Activated T-helper 9 cell treated with anti-CD3 and anti-CD28 coated beads, Interleukin-2, amount 50 U/mL, for 16 hours (primary cell): Measurements from ENCODE around the gene ADAMTS19.

Source experiments
- DNase-seq: peaks from one replicate; pipeline ENCODE4 v3.0.0-alpha.2; 2020; ENCODE audit warnings: low read depth

The ADAMTS19 gene

DNA sequence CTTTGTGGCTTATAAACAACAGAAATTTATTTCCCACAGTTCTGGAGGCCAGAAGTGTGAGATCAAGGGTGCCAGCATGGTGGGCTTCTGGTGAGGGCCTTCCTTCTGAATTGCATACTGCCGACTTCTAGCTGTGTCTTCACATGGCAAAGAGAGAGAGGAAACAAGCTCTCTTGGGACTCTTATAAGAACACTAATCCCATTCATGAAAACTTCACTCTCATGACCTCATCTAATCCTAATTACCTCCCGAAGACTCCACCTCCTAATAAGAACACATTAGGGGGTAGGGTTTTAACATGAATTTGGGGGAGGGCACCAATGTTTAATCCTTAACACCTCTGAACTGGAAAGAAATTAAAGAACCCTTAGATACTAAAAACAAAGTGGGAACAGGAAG, 211.9 kb downstream of the ADAMTS19 start:
- no peak for DNase-seq

DNA sequence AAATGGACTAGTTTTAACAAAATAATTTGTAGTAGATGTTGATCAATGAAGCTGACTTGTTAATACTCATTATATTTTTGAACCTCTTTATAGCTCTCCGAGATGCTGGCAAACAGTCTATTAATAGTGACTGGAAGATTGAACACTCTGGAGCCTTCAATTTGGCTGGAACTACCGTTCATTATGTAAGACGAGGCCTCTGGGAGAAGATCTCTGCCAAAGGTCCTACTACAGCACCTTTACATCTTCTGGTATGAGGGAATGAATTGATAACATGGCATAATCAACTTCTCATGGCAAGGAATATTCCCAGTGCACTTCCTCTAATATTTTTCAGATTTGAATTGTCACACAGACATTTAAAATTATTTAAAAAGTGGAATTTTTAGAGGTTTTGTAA, 219.6 kb downstream of the ADAMTS19 start:
- DNase-seq: no peak

DNA sequence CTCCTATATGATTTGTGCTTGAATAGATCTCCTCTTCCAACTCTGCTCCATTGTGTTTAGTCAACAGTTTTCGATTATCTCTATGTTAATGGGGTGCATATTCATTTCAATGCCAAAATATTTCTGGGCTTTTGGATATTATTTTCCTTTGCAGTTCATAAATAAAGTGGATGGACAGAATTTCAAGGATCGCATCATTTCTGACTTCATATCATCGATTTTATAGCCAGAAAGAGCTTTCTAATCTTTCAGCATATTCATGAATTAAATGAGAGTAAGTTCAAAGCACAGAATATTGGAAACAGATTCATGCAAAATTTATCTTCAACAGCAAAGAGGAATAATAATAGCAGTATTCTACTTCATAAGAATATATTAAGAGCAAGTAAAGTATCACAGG, 227.8 kb downstream of the ADAMTS19 start:
- no peak for DNase-seq

DNA sequence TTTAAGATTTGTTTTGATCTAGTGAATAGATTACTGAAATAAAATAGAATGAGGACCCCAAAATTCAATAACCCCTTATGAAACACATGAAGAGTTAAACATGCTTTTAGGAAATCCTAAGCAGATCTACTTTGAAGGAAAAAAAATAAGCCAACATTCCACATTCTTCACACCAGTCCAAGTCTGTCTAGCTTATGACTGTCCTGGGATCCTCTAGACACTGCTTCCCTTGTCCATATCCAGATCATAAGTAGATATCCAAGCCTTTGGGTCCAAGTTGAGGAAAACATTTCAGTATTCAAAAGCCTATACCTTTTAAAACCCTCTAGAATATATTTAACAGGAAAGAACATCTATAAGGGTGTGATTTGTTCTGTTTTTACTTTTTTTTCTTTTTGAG, 228.9 kb downstream of the ADAMTS19 start:
- no peak for DNase-seq

DNA sequence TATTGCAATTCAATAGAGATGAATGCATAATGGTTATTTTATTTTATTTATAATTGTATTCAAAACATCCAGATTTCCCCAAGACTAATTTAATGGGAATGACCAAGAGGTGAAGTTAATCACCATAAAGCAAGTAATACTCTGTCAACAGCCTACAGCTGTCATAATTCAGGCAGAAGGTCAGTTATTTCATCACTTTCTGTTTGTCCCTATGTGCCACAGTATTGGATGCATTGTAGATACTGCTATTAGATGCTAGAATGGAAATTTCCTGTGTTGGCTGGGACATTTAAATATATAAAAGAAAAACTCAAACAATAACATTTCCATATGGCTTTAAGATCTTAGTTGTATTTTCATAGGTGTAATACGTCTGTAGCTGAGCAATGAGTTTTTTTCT, 231.1 kb downstream of the ADAMTS19 start:
- DNase-seq: no peak

DNA sequence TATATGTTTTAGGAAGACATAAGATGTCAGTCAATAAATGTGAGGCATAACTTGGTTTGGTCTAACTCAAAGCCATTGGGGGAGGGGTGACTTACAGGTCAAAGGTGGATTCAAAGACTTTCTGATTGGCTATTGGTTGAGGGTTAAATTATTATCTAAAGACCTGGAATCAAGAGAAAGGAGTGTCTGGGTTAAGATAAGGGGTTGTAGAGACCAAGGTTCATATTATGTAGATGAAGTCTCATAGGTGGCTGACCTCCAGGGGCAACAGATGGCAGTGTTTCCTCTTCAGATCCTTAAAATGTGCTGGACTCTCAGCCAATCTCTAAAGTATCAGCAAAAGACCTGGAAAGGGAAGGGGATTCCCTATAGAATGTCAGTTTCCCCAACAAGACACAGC, 236.5 kb downstream of the ADAMTS19 start:
- DNase-seq: no peak

DNA sequence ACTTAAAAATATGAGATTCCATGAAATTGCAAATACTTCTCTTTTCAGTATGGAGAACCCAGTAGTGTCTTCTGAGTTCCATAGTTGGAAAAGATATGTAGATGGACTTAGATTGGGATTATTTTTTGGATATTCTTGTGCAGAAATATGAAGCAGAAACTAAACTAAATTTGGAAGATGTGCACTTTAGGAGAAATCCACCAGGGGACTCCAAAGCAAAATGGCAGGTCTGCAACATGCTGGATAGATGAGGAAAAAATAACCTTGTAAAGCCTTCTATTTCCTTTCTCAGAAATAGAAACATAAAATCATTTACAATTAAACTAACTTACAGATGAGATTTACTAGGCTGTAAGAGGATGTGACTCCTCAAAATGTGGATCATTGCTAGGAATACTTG, 238.6 kb downstream of the ADAMTS19 start:
- no peak for DNase-seq

DNA sequence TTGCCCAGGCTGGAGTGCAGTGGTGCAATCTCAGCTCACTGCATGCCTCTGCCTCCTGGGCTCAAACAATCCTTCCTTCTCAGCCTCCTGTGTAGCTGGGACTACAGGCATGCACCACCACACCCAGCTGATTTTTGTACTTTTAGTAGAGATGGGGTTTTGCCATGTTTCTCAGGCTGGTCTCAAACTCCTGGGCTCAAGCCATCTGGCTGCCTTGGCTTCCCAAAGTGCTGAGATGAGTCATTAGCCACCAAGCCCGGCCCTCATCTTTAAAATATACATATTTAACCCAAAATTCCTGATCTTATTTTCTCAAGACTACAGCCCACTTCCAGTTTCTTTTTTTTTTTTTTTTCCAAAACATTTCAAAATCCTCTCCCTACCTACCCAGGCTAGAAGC, 256.1 kb downstream of the ADAMTS19 start:
- no peak for DNase-seq

DNA sequence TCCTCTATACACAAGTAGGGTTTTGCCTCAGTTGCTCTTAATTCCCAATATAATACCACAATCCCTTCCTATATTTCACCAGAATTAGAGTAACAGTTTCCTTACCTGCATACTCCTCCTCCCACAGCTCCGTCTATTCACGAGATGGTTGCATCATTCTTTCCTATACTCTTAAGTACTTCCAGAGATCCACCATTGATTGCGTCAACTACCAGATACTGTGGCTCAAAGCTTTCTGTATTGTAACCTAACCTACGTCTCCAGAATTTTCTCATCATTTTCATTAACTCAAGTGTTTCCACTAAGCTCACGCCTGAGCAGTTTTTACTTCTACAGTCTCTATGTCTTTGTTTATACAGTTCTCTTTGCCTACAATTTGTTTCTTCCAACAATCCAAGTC, 256.6 kb downstream of the ADAMTS19 start:
- no peak for DNase-seq

DNA sequence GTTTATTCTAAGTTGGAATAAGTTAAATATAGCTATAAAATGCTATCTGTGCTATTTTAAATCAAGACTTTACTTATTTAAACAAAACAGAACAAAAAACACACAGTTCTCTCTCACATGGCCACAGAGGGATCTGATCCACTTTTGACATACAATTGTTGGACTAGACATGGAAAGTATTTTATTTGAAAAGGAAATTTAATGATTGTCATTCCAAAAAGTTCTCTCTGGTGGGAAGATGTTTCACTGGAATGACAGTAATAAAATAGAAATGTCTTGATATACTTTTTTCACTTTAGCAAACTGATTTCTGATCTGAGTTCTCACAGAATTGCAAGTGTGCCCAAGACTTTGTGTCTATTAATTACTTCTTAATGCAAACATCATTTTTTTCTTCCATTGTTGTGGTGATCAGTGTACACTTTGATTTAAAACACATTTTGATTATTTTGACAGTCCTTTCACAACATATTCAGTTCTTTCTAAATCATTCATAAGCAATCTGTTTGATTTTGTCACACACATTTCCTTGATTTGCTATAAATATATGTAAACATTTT, 257.7 kb downstream of the ADAMTS19 start:
- no peak for DNase-seq

DNA sequence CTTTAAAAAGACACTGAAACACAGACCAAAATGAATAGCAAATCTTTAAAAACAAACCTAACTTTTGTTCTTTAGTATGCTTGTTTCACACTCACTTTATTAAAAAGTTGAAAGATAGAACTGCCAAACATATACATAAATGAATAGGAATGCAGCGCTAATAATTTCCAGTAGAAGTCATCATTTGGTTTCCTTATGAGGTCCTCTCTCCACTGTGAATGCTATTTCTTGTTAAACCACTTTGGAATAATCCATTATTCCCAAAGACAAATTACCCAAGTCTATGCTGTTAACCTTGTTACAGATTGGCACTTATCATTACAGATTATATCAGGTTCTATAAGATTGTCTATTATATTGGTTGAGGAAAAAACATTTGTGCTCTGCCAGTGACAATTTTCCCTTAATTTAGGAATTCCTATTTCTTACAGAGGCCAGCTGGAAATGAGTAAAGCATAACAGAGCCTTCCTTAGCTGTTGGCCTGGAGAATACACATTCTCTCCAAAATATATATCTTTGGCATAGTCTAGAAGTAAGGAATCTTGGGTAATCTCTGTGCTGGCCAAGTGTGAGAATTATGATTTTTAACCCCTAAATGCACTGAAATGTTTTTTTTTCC, 258.5 kb downstream of the ADAMTS19 start:
- DNase-seq: no peak

DNA sequence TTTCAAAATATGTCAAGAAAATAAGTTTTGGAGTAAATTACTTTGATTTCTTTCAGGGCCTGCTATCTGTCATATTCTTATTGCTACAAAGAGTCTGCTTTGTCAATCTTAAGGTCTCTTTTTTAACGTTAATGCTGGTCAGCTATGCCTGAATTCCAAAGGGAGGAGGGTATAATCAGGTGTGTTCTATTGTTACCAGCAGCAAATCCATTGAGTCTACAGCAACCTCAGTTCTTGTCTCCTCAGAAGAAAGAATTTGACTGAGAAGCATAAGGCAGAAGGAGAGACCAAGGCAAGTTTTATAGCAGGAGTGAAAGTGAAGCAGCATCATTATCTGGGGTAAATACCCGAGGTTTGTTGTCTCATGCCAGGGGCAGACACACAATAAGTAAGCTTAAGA, 264.1 kb downstream of the ADAMTS19 start:
- DNase-seq: no peak

DNA sequence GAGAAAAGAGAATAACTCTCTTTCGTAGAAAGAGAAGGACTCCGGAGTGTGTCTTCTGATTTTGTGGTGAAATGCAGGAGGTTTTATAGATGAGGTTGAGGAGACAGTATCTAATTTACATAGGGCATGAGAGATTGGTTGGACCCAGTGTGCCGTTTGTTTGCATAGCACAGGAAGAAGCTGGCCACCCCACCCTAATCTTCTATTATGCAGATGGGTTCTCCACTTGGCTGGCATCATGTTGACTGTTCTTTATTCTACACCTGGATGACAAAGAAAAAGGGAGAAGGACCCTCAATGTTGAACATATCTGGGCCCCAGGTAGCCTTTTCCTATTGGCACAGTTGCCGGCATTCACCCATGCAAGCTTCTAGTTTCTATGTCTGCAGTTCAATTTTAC, 264.5 kb downstream of the ADAMTS19 start:
- no peak for DNase-seq

DNA sequence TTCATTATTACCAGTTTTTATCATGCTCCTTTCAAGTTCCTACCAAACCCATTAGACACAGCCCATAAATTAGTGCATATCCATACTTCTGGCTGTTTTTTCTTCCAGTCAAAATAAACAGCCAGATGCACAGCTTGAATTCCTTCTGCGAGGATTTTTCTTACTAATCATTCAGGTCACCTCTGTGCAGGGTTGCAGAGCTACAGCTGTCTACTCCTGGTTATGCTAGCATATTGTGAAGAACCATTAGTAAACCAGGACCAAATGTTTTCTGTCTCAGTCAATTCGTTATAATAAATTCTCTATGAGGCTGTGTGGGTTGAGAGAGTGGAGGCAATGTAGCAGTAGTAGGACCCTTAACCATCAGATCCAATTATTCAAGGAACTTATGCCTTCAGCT, 279.7 kb downstream of the ADAMTS19 start:
- DNase-seq: no peak

DNA sequence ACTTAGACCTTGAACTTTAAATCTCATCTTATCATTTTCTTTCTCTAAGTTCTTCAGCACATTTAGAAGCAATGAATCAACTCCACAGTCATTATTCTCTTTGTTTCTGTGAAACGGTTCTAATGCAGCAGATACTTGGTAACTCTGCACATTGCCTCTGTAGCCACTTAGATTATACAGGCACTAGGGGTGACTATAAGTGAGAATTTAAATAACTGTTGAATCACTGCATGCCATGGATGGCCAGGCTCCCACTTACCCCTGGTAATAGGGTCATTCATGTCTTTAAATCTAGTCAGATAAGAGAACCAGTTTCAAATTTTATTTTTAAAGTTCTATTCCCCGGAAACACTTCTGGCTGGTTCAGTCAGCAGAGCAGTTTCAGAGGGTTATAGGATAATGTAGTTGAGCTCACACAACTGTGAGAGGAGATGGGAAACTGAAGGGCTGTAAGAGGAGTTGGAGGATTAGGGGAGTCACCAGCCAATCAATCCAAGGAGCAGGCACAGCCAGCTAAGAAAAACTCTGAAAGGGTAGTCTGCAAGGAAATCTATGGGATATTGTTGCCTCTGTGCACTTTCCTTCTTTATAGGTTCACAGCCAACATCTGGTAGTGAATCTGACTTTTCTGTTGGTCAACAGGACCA, 283.6 kb downstream of the ADAMTS19 start:
- DNase-seq: no peak

DNA sequence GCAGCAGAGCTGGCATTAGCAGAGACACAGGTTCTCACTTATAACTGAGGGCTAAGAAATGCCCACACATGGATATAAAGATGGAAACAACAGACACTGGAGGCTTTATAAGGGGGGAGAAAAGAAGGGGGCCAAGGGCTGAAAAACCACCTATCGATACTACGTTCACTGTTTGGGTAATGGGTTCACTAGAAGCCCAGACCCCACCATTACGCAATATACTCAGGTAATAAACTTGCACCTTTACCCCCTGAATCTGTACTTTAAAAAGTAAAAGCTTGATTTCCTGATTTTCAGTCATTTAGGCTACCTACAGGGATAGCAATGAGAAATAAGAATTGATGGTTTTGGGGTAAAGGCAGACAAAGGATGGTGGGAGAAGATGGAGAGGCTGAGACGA, 285.9 kb downstream of the ADAMTS19 start:
- DNase-seq: no peak

DNA sequence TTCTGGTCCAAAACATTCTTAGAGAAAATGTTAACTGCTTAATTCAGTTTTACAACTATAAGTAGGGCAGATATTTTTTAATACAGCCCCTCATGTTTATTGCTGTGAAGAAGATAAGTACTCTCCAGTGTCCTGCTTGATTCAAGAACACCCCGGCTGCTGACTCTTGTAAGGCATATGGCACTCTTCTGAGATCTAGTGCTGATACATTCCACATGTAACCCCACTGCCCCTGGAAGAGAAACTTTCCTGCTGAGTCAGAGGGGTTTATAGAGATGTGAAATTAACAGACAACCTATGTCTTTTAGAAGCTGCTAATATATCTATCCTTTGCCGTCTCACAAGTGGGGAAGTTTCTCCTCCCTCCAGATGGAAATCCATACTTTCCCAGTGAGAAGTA, 286.8 kb downstream of the ADAMTS19 start:
- no peak for DNase-seq

DNA sequence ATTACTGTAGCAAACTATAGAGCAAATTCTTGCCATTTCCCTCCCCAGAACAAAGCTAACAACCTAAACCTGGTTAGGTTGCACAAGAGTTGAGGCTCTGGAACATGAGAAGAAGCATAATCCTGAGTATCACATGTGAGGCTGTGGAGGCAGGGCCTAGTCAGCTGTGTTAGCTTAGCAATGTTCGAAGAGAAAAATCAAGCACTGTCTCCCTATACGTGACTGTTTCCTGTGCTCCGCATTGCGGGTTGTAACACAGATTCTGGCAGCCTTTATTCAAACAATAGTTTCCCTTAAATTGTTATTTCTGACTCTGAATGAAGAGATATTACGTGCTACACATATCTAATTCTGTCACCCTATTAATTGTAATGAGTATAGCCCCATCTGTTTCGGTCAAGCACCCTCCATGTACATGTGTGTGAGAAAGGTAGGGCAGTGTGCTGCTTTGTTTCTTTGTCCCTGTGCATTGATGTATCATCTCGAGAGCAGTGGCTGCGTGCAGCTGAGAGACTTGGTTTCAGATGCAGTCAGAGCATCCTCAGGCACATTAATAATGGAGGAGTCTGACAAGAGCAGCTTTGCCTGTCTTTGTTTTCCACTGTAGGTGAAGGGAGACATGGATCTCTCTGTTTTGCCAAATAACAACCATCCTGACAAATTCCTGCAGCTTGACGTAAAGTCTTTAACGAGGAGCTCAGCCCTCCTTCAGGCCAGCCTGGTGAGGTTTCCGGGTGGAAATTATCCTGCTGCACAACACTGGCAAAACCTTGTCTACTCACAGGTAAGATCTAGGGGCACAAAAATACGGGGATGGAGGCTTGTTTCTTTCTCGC, 287.7 kb downstream of the ADAMTS19 start, which contains the start of gene MINAR2:
Gene MINAR2, plus strand, starts transcription at position 523 of the 836 bp plus-strand sequence. Its CDS starts 97 bp downstream, at position 620.
- no peak for DNase-seq

DNA sequence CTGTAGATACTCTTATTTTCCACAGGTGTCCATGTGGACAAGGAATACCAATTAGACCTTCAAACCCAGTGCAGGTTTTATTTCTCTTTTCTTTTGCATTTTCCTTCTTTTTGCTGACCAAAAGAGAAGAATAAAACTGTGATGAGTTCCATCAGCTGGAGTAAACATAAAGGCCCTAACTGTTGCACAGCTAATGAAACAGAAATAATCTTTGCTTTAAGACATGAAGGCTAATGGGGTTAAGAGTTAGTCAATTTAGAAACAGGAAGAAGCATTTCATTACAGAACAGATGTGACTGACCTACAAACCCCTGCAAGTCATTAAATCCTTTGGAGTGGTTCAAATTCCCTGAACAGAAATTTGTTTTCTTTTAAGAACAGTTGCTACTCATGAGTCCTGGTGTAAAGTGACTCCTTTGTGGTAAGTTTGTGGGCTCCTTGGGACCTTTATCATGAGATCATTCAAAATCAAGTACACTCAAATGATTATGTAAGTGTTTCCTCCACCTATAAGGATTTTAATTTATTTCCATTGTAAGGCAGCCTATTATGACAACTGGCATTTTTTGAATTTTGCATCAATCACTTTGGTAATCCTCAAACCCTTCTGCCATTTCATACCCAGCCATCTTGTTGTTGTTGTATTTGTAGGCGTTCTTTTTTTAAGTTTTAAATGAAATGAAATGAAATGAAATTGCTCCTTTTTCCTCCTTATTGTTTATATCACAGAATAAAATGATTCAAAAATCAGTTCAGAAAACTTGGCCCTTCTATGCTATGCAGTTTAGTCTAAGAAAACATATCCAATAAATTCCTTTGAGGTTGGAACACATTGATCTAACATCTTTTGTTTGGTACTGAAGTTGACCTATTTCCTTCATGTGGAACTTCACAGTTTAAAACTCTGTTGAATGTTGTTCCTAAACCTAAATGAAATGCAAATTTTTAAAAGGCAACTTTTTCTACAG, 289.1 kb downstream of the ADAMTS19 start:
- DNase-seq: no peak

DNA sequence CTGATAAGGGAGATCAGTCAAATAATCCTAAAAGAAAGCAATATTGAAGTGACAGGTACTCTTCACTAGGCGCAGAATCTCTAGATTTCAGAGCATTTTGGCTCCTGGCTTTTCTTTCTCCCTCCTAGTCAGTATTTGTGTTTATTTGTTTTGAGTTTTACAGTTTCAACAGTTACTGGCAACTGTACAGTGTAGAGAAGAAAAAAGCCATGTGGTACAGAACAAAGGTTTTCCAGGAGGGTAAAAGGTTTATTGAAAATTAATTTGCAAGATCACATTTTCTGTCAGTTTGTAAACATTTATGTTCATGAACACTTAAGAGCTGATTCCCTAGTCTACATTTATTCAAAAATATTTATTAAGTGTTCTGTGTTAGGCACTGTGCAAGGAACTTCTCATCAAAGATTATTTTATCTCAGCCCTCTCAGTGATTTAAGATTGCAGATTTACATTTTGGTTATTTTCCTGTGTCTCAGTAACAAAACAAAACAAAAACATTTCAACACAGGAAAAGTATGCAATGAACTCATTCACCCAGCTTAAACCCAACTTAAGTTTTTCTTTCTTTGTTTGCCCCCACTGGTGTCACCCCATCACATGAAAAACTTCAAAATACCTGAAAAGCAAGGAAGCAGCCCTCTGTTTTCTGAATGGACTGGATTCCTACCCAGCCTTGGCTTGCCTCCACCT, 300.7 kb downstream of the ADAMTS19 start:
- no peak for DNase-seq

DNA sequence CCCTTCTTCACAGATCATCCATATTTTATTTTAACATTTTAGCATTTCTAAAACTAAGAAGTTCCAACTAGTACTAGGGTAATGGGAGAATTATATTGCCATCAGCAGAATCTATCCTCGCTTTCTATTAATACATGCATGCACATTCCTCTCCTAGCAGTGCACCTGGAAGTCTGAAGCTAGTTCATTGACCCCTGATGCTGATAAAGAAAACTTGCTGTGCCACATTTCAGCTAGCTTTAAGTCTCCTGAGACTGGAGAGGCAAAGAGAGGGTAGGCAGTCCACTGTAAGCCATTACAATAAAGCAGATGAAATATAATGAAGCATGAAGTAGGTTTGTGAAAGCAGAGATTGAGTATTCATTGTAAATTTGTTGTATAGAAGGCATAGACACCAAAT, 303.6 kb downstream of the ADAMTS19 start:
- DNase-seq: no peak
